Glutamatergic neuron (in vitro differentiated cells): ENCODE data around the gene RUNX3. TPM values are rescaled to one million over a fixed set of nuclear protein-coding genes. Genes with fewer than 3 reads are reported as not detected.

Experiments used
- DNase-seq: peaks from one replicate; pipeline ENCODE4 v3.0.0; 2022
- H3K27ac Mint-ChIP-seq: one replicate; pipeline ENCODE4 v1.8.0; 2020; ENCODE audit warnings: mild to moderate bottlenecking, mixed read lengths, inconsistent platforms; ENCODE audit not compliant: unreplicated experiment
- H3K27me3 Mint-ChIP-seq: one replicate; pipeline ENCODE4 v1.8.0; 2020; ENCODE audit warnings: mild to moderate bottlenecking, moderate library complexity, mixed read lengths, inconsistent platforms; ENCODE audit not compliant: unreplicated experiment
- H3K36me3 Mint-ChIP-seq: one replicate; pipeline ENCODE4 v1.8.0; 2020; ENCODE audit warnings: mild to moderate bottlenecking, mixed read lengths, inconsistent platforms; ENCODE audit not compliant: unreplicated experiment
- H3K4me1 Mint-ChIP-seq: one replicate; pipeline ENCODE4 v1.8.0; 2020; ENCODE audit warnings: mild to moderate bottlenecking, low read depth, mixed read lengths, inconsistent platforms; ENCODE audit not compliant: unreplicated experiment
- H3K4me3 Mint-ChIP-seq: one replicate; pipeline ENCODE4 v1.8.0; 2020; ENCODE audit warnings: mild to moderate bottlenecking, mixed read lengths, inconsistent platforms; ENCODE audit not compliant: unreplicated experiment
- H3K9me3 Mint-ChIP-seq: one replicate; pipeline ENCODE4 v1.8.0; 2020; ENCODE audit warnings: mild to moderate bottlenecking, moderate library complexity, mixed read lengths, inconsistent platforms; ENCODE audit not compliant: unreplicated experiment
- total RNA-seq: library from RNA; stranded (reverse); fragmentation: NEBNext Ultra II Directional; extraction: Animal tissue kit (Norgen Biotek cat#: 25700); gene quantifications from one replicate; pipeline ENCODE4 v1.2.1, GENCODE V29; 2021; ENCODE audit not compliant: unreplicated experiment
- TF ChIP-seq, protein P1 (sequence below): fragments of 200-600 bp; sonication (generic); IDR thresholded peaks from one replicate; pipeline ENCODE4 v1.5.0; 2021; ENCODE audit not compliant: partially characterized antibody, unreplicated experiment

The RUNX3 gene
- total RNA-seq, 1 donor from 2014 or later, result 0.15 TPM

DNA sequence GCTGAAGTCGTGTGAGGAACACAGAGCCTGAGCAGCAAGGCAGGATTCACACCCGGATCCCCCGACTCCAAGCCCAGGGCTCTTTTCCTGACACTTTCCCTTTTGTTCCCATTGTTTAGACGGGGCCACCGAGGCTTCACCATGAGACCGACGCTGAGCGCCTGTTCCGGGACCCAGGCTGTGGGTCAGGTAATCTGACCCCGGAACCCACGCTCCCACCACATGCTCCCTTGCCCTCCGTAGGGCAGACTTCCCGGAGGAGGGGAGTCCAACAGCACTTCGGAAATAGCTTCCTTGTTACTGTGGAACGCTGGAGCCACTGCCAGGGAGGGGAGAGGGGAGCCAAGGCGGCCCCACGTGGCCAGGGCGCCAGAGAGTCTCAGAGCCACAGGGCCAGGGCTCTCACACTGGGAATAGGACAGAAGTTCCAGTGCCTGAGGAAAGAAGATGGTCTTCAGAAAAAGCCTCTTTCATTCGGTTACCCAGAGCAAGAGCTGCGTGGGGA is 18.4 kb downstream of the RUNX3 start:
- H3K27me3 Mint-ChIP-seq, result peaks cover 8% of the 10 kb centered on the region
- peaks cover 9% of the 10 kb centered on the region for H3K4me1 Mint-ChIP-seq
- TF ChIP-seq, protein P1, sequence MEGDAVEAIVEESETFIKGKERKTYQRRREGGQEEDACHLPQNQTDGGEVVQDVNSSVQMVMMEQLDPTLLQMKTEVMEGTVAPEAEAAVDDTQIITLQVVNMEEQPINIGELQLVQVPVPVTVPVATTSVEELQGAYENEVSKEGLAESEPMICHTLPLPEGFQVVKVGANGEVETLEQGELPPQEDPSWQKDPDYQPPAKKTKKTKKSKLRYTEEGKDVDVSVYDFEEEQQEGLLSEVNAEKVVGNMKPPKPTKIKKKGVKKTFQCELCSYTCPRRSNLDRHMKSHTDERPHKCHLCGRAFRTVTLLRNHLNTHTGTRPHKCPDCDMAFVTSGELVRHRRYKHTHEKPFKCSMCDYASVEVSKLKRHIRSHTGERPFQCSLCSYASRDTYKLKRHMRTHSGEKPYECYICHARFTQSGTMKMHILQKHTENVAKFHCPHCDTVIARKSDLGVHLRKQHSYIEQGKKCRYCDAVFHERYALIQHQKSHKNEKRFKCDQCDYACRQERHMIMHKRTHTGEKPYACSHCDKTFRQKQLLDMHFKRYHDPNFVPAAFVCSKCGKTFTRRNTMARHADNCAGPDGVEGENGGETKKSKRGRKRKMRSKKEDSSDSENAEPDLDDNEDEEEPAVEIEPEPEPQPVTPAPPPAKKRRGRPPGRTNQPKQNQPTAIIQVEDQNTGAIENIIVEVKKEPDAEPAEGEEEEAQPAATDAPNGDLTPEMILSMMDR, result no peak
- H3K4me3 Mint-ChIP-seq, result no peak overlapping the region
- H3K27ac Mint-ChIP-seq, result no peak overlapping the region
- DNase-seq, result no peak
- peaks cover 10% of the 10 kb centered on the region for H3K36me3 Mint-ChIP-seq
- H3K9me3 Mint-ChIP-seq, result peaks cover 10% of the 10 kb centered on the region

- Mint-ChIP-seq H3K9me3 (peaks cover 10% of the 10 kb centered on the region), H3K36me3 (peaks cover 10% of the 10 kb centered on the region), H3K27ac (no peak overlapping the region), H3K4me3 (no peak overlapping the region), H3K27me3 (peaks cover 8% of the 10 kb centered on the region), H3K4me1 (peaks cover 9% of the 10 kb centered on the region)
- DNase-seq, result no peak
- TF ChIP-seq, protein P1, result no peak
Measured at GRCh38 chr1:24910751-24911650, 19.1 kb downstream of the RUNX3 start.

- TF ChIP-seq, protein P1, result no peak
- Mint-ChIP-seq H3K9me3 (peaks cover 10% of the 10 kb centered on the region), H3K4me3 (peak overlapping the region; percentile 14), H3K4me1 (peaks cover 9% of the 10 kb centered on the region), H3K36me3 (peaks cover 10% of the 10 kb centered on the region), H3K27ac (no peak overlapping the region), H3K27me3 (peaks cover 5% of the 10 kb centered on the region)
- no peak for DNase-seq
Measured at GRCh38 chr1:24910210-24910609, 19.9 kb downstream of the RUNX3 start.

DNA sequence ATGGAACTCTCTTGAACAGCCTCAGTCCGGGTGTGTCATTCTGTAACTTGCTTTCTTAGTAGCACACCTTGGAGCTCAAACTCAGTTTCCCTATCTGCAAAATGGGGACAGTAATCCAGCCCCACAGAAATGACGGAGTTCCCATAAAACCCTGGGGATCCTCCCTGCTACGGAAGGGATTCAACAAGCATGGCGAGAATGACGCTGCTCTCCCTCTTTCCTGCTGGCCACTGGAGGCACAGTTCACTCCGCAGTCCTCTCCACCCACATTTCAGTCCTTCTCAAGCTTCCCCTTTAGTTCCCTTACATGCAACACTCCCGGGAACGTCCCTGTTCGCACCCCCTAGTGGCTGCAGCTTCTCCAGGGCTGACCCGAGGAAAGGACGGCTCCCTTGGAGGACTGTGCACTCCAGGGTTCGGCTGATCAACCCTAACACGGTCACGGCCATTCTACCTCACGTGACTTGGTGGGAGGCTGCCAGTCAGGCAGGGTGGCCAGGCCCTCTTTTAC is 20.6 kb downstream of the RUNX3 start:
- TF ChIP-seq, protein P1, result no peak
- peaks cover 9% of the 10 kb centered on the region for H3K4me1 Mint-ChIP-seq
- peak; percentile 52 for DNase-seq
- no peak overlapping the region for H3K27ac Mint-ChIP-seq
- H3K4me3 Mint-ChIP-seq, result no peak overlapping the region
- H3K27me3 Mint-ChIP-seq, result peaks cover 3% of the 10 kb centered on the region
- peaks cover 10% of the 10 kb centered on the region for H3K36me3 Mint-ChIP-seq
- H3K9me3 Mint-ChIP-seq, result peaks cover 10% of the 10 kb centered on the region
